Measurements from ENCODE around the gene ATAD1.
"Not testable (repeated sequence)": the region's sequence is repeated elsewhere in the genome, so short reads cannot be mapped to it uniquely, and the experiment has no call there.

ATAD1 gene

DNA sequence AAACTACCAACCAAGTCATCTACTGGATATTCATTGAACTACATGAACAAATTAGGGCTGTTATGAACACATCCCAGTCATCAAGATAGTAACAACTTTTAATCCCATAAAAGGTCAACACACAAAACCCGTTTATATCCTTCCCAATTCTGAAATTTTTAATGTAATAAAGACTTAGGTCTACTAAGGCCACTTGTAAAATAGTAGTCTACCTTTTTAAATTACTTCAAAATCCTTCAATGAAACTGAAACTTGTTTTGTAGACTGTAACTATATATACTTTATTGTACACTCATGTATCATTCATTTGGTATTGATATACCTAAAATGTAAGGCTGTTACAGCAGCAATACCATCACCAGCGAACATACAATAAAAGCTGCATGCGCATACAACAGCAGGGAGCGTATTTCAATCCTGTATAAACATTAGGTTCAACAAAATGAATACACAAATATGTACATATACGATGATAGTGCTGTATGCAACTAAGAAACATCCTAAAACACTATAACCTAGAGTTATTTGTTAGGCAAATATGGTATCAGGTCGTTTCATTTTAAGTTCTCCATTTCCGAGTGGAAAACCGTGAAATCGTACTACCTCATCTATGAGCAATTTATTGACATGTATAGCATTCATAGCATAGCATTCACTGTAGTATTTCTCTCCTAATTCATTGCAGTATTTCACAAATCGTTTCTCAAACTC lies 973 bp downstream of the ATAD1 start:
- H3K4me3 ChIP-seq (ENCODE audit: low read length): peak overlapping the region; percentile 83
- no peak for DNase-seq (ENCODE audit: low read depth, low spot score)

GRCh38 chr10:87816163-87816897 lies 1.7 kb downstream of the ATAD1 start:
- peak overlapping the region; percentile 83 for H3K4me3 ChIP-seq (ENCODE audit: low read length)
- no peak for DNase-seq (ENCODE audit: low read depth, low spot score)

- DNase-seq (ENCODE audit: low read depth, low spot score): no peak
- H3K4me3 ChIP-seq (ENCODE audit: low read length): no peak overlapping the region
Observed at GRCh38 chr10:87804939-87805569, 13.0 kb downstream of the ATAD1 start.

DNA sequence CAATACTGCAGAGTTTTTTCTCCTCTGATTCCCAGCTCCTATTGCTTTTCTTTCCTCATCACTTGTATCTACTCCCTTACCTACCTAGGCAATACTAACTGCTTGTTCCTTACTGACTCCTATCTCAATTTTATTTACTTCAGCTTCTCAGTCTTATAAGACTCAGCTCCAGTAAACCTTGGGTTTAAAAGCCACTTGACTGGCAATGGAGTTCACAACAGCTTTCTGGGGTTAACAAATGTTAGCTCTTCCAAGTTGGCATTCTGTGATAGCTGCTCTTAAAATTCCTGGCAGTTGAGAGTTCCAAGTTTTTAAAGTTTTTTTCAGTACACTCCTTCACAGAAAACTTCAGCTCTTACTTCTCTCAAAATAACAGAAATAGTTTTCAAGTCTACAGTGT lies 14.2 kb downstream of the ATAD1 start:
- no peak overlapping the region for H3K4me3 ChIP-seq (ENCODE audit: low read length)
- DNase-seq (ENCODE audit: low read depth, low spot score): no peak

- no peak for DNase-seq (ENCODE audit: low read depth, low spot score)
- H3K4me3 ChIP-seq (ENCODE audit: low read length): no peak overlapping the region
Observed at GRCh38 chr10:87803328-87803727, 14.7 kb downstream of the ATAD1 start.

DNA sequence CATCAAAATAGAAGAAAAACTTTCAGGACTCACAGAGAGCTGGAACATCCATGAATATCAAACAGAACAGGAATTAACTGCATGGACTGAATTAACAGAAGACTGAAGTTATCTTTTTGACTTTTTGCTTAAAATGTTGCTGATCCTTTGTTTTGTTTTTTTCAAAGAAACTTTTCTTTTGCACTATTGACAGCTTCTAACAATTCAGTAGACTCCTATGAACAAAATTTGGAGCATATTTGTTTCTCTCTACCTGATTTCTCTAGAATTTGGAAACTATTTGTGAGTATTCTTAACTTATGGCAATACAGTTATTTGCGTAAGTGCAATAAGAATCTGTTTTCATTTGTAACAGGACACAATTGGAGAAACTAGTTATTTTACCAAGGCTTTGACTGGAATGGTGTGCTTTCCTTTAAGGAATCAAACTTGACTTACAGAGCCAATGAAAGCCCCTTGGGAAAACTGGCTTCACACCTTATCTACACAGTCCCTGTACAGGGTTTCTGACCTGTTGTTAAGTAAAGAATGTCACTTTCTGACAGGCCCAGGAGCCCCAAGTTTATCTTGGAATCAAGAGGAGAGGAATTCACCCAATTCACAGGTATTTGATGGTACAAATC lies 16.1 kb downstream of the ATAD1 start:
- H3K4me3 ChIP-seq (ENCODE audit: low read length); DNase-seq (ENCODE audit: low read depth, low spot score): not testable (repeated sequence)

DNA sequence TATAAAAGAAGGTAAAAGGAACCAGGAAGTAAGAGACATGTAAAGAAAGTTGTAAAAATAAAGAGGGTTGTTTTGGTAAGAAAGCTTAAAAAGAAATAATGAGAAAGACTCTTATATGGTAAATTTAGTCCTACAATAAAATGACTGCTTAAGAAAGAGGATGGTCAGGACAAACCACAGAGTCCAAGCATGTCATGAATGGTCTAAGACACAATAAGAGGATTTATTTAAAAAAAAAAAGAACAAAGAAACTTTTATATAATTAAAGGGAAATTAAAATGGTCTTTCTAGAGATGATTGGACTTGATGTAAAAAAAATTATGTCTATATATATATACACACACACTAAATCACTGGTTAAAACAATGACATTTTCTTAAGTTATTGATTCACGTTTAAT lies 18.2 kb downstream of the ATAD1 start:
- no peak overlapping the region for H3K4me3 ChIP-seq (ENCODE audit: low read length)
- DNase-seq (ENCODE audit: low read depth, low spot score): no peak

GRCh38 chr10:87798082-87798481 lies 19.9 kb downstream of the ATAD1 start:
- peak; percentile 47 for DNase-seq (ENCODE audit: low read depth, low spot score)
- H3K4me3 ChIP-seq (ENCODE audit: low read length): no peak overlapping the region

DNA sequence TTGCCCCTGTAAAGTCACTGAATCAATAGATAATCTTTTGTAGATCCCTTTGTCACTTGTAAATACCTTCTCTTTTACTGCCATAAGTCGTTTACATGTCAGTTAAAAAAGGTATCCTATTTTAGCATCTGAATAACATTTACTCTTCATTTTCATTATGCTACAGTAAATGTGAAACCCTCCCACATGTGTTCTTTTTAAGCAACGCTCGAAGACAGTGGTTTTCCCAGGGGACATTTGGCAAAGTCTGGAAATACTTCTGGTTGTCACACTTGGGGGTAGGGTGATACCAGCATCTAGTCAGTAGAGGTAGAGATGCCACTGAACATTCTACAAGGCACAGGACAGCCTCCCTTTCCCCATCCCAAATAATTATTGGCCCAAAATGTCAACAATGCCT lies 23.7 kb downstream of the ATAD1 start:
- DNase-seq (ENCODE audit: low read depth, low spot score): no peak

DNA sequence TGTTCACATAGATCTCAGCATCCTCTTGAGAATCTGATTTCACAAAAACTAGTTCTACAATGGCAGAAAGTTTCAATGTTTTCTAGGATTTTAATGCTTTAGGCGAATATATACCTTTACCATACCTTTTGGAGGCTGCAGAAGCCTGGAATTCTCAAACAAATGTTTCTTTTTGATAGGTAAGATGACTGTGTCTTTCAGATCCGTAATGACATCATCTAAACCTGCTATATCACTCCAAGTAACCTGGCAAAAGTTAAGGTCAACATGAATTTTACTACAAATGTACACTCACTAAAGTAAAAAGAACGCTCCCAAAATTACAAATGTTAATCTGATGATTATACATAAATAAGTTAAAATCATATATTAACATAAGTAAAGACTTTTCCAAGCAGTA lies 27.8 kb downstream of the ATAD1 start:
- DNase-seq (ENCODE audit: low read depth, low spot score): no peak
- H3K4me3 ChIP-seq (ENCODE audit: low read length): no peak overlapping the region

More for the DNA sequence above, 23.7 kb downstream of the ATAD1 start:
- no peak overlapping the region for H3K4me3 ChIP-seq (ENCODE audit: low read length)

- no peak overlapping the region for H3K4me3 ChIP-seq (ENCODE audit: low read length)
- DNase-seq (ENCODE audit: low read depth, low spot score): no peak
Observed at GRCh38 chr10:87786421-87786820, 31.6 kb downstream of the ATAD1 start.

- no peak for DNase-seq (ENCODE audit: low read depth, low spot score)
- no peak overlapping the region for H3K4me3 ChIP-seq (ENCODE audit: low read length)
Observed at GRCh38 chr10:87782721-87783120, 35.3 kb downstream of the ATAD1 start.

DNA sequence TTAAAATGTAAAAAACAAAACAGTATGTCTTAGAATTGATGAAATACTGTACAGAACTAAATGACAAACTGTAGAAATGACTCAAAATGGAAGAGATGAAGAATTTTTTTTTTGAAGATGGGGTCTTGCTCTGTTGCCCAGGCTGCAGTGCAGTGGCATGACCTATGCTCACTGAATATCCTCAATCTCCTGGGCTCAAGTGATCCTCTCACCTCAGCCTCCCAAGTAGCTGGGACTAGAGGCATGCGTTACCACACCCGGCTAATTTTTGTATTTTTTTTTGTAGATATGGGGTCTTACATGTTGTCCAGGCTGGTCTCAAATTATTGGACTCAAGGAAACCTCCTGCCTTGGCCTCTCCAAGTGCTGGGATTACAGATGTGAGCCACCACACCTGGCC lies 36.5 kb downstream of the ATAD1 start:
- no peak for DNase-seq (ENCODE audit: low read depth, low spot score)
- no peak overlapping the region for H3K4me3 ChIP-seq (ENCODE audit: low read length)

- DNase-seq (ENCODE audit: low read depth, low spot score): no peak
- no peak overlapping the region for H3K4me3 ChIP-seq (ENCODE audit: low read length)
Observed at GRCh38 chr10:87776328-87776727, 41.7 kb downstream of the ATAD1 start.

DNA sequence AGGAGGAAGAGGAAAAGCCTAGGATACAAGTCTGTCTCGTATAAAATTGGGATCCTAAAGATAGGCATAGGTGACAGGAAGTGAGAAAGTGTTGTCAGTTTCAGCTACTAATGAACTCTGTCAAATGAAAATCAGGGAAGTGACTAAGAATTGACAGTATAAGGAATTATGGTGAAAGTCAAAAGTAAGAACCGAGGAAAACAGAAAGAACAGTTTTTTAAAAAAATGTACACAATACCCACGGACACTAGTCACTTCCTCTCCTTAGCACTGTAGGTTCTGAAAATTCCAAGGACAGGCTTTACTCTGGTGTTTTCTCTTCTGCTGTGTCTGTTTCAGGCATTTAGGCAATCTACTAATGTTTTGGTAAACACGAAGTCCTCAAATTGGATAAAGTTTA lies 42.3 kb downstream of the ATAD1 start:
- no peak for DNase-seq (ENCODE audit: low read depth, low spot score)
- H3K4me3 ChIP-seq (ENCODE audit: low read length): no peak overlapping the region

DNA sequence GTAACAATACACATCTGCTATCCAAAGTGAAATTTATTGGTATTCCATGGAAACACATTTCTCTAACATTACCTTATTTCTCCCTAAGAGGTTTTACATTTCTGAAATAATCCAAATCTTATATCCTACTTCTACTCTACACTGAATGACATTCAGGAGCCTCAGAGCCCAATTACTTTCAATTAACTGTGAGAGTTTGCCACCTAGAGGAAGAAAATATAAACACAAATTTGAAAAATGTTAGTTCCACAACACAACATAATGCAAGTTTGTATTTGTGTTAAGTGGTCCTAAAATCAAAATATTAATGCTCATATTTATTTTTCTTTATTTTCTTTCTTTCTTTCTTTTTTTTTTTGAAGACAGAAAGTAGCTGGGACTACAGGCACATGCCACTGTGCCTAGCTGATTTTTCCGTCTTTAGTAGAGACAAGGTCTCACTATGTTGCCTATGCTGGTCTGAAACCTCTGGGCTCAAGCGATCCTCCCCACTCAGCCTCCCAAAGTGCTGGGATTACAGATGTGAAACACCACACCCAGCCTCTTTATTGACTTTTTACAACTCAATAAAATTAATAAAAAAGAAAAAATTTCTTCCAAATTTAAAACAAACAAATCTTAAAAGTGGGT lies 46.0 kb downstream of the ATAD1 start:
- peak; percentile 28 for DNase-seq (ENCODE audit: low read depth, low spot score)
- H3K4me3 ChIP-seq (ENCODE audit: low read length): no peak overlapping the region

GRCh38 chr10:87767253-87767652 lies 50.8 kb downstream of the ATAD1 start:
- no peak for DNase-seq (ENCODE audit: low read depth, low spot score)

DNA sequence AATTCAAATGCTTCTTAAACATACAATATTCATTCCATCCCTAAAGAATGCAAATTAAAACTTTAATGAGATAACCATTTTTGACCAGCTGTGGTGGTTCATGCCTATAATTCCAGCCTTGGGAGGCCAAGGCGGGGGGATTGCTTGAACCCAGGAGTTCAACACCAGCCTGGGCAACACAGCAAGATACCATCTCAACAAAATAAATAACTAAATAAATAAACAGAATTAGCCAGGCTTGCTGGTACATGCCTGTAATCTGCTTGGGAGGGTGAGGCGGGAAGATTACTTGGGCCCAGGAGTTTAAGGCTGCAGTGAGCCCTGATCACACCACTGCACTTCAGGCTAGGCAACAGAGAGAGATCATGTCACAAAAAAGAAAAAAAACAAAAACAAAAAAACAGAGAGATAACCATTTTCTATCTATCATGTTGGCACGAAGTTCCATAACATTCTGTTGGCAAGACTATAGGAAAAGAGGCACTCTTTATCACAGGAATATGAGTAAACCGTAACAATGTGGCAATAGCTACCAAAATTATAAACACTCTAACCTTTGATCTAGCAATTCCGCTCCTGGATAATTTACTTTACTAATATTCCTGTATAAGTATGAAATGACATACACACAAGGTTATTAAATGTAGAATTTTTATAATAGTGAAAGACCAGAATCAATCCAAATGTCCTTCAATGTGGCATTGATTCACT lies 52.2 kb downstream of the ATAD1 start:
- no peak overlapping the region for H3K4me3 ChIP-seq (ENCODE audit: low read length)
- no peak for DNase-seq (ENCODE audit: low read depth, low spot score)

More at GRCh38 chr10:87767253-87767652, 50.8 kb downstream of the ATAD1 start:
- no peak overlapping the region for H3K4me3 ChIP-seq (ENCODE audit: low read length)
